ENCODE results near the gene ZNF787. TPM values are rescaled to one million over a fixed set of nuclear protein-coding genes. Genes with fewer than 3 reads are reported as not detected.

ZNF787 gene
- total RNA-seq, 1 experiment from 2014 or later: 51.0 TPM

DNA sequence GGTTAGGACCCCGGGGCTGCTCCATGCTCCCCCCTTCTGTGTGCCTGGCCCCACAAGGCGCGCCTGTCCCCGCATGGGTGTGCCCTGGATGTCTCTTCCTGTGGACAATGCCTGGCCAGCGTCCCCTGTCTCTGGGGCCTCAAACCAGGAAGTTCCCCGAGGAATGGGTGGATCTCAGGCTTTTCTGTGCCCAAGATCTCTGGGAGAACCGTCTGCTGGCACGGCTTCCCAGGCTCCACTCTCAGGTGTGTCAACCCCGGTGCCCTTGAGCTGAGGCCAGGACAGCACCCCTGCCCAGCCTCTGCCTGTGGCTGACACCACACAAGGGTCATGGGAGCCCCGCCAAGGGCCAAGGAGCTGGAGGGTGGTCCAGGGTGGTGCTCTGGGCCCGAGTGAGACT lies 35.7 kb upstream of the ZNF787 start:
- no TSS peak for BruUV-seq (replicated peaks)
- Histone ChIP-seq H3K36me3 (ENCODE audit: insufficient read depth, low read length, poor library complexity, severe bottlenecking) (peaks cover 15% of the 10 kb centered on the region), H3K4me1 (ENCODE audit: insufficient read depth, low read length, poor library complexity, severe bottlenecking) (no peaks in the 10 kb centered on the region), H3K27ac (ENCODE audit: low read depth, low read length, poor library complexity, severe bottlenecking) (no peak overlapping the region), H3K4me3 (ENCODE audit: low read depth, low read length, poor library complexity, severe bottlenecking) (no peak overlapping the region), H3K9me3 (ENCODE audit: low read depth, low read length, poor library complexity, severe bottlenecking) (no peaks in the 10 kb centered on the region), H3K27me3 (replicated peaks; ENCODE audit: insufficient read depth, low read depth, low read length, poor library complexity) (no peaks in the 10 kb centered on the region)
- intact Hi-C loops (cut with micrococcal nuclease; ENCODE audit: unreplicated experiment): no loop called here
- POLR2A ChIA-PET (ENCODE audit: low non-redundant PET): no interaction called here
- CTCF ChIA-PET: interaction anchor here (0.5 kb wide), 1 partner anchor 504 kb away, joined by 3 read pairs; no protein-coding TSS in a partner anchor
- no peak for DNase-seq (ENCODE audit: low spot score)
- TF ChIP-seq, protein P1, sequence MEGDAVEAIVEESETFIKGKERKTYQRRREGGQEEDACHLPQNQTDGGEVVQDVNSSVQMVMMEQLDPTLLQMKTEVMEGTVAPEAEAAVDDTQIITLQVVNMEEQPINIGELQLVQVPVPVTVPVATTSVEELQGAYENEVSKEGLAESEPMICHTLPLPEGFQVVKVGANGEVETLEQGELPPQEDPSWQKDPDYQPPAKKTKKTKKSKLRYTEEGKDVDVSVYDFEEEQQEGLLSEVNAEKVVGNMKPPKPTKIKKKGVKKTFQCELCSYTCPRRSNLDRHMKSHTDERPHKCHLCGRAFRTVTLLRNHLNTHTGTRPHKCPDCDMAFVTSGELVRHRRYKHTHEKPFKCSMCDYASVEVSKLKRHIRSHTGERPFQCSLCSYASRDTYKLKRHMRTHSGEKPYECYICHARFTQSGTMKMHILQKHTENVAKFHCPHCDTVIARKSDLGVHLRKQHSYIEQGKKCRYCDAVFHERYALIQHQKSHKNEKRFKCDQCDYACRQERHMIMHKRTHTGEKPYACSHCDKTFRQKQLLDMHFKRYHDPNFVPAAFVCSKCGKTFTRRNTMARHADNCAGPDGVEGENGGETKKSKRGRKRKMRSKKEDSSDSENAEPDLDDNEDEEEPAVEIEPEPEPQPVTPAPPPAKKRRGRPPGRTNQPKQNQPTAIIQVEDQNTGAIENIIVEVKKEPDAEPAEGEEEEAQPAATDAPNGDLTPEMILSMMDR (conservative IDR thresholded peaks at IDR 0.05; ENCODE audit: low read depth, low read length): no peak
- TF ChIP-seq EZH2 (IDR thresholded peaks at IDR 0.05; ENCODE audit: borderline replicate concordance, low read depth, low read length, poor library complexity, severe bottlenecking): no peak

GRCh38 chr19:56155124-56155687 lies 34.1 kb upstream of the ZNF787 start:
- TF ChIP-seq EZH2 (IDR thresholded peaks at IDR 0.05; ENCODE audit: borderline replicate concordance, low read depth, low read length, poor library complexity, severe bottlenecking): no peak
- TF ChIP-seq, protein P1 (conservative IDR thresholded peaks at IDR 0.05; ENCODE audit: low read depth, low read length): peak; percentile 54
- no peak for DNase-seq (ENCODE audit: low spot score)

DNA sequence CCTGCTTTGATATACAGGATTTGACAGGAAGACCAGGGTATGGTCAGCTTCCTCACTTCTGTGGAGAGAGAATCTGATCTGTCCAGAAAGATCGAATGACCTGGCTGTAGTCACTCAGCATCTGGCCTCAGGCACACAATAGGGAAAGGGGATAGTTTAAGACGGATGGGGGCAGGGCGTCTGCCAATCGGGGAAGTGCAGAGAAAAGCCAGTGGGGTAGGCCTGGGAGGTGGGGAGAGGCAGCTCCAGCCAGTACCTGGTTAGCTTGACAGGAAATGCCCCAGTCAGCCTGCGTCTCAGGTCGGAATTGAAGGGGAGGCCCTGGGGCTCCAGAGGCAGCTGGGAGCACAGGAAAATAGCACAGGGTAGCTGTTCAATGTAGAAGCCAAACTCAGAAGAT lies 32.4 kb upstream of the ZNF787 start:
- Histone ChIP-seq H3K27me3 (replicated peaks; ENCODE audit: insufficient read depth, low read depth, low read length, poor library complexity) (no peaks in the 10 kb centered on the region), H3K9me3 (ENCODE audit: low read depth, low read length, poor library complexity, severe bottlenecking) (no peaks in the 10 kb centered on the region), H3K4me1 (ENCODE audit: insufficient read depth, low read length, poor library complexity, severe bottlenecking) (no peaks in the 10 kb centered on the region), H3K36me3 (ENCODE audit: insufficient read depth, low read length, poor library complexity, severe bottlenecking) (peaks cover 7% of the 10 kb centered on the region), H3K27ac (ENCODE audit: low read depth, low read length, poor library complexity, severe bottlenecking) (no peak overlapping the region), H3K4me3 (ENCODE audit: low read depth, low read length, poor library complexity, severe bottlenecking) (no peak overlapping the region)
- no peak for TF ChIP-seq EZH2 (IDR thresholded peaks at IDR 0.05; ENCODE audit: borderline replicate concordance, low read depth, low read length, poor library complexity, severe bottlenecking)
- TF ChIP-seq, protein P1 (conservative IDR thresholded peaks at IDR 0.05; ENCODE audit: low read depth, low read length): no peak
- no TSS peak for BruUV-seq (replicated peaks)
- intact Hi-C loops (cut with micrococcal nuclease; ENCODE audit: unreplicated experiment): no loop called here
- ChIA-PET POLR2A (ENCODE audit: low non-redundant PET) (no interaction called here), CTCF (no interaction called here)
- DNase-seq (ENCODE audit: low spot score): no peak

More at GRCh38 chr19:56155124-56155687, 34.1 kb upstream of the ZNF787 start:
- Histone ChIP-seq H3K27me3 (replicated peaks; ENCODE audit: insufficient read depth, low read depth, low read length, poor library complexity) (no peaks in the 10 kb centered on the region), H3K9me3 (ENCODE audit: low read depth, low read length, poor library complexity, severe bottlenecking) (no peaks in the 10 kb centered on the region), H3K27ac (ENCODE audit: low read depth, low read length, poor library complexity, severe bottlenecking) (no peak overlapping the region), H3K4me1 (ENCODE audit: insufficient read depth, low read length, poor library complexity, severe bottlenecking) (no peaks in the 10 kb centered on the region), H3K4me3 (ENCODE audit: low read depth, low read length, poor library complexity, severe bottlenecking) (no peak overlapping the region), H3K36me3 (ENCODE audit: insufficient read depth, low read length, poor library complexity, severe bottlenecking) (peaks cover 12% of the 10 kb centered on the region)
- ChIA-PET POLR2A (ENCODE audit: low non-redundant PET) (no interaction called here), CTCF (no interaction called here)
- intact Hi-C loops (cut with micrococcal nuclease; ENCODE audit: unreplicated experiment): no loop called here
- no TSS peak for BruUV-seq (replicated peaks)
